ENCODE data around the gene FBXO4. TPM values are rescaled to one million over a fixed set of nuclear protein-coding genes. Genes with fewer than 3 reads are reported as not detected.

FBXO4 gene
- total RNA-seq, 1 experiment from 2014 or later, result 1.2 TPM

GRCh38 chr5:41985945-41986695 is 61.0 kb downstream of the FBXO4 start:
- H3K4ac ChIP-seq (ENCODE audit: low read depth, low read length), result no peak overlapping the region
- no peaks in the 10 kb centered on the region for H3K9me3 ChIP-seq (ENCODE audit: control insufficient read depth, low read depth, low read length)
- no peak overlapping the region for H2AFZ ChIP-seq (ENCODE audit: low read length)
- H3K27me3 ChIP-seq (ENCODE audit: insufficient read depth, low read length), result no peaks in the 10 kb centered on the region
- H2BK20ac ChIP-seq (ENCODE audit: low read depth, low read length, poor library complexity, severe bottlenecking), result no peak overlapping the region
- DNase-seq, result no peak
- no peaks in the 10 kb centered on the region for H3K4me1 ChIP-seq (ENCODE audit: insufficient read depth, low read length)
- no peak overlapping the region for H3K4me2 ChIP-seq (ENCODE audit: insufficient read depth, insufficient read length, low read length)
- Mint-ChIP-seq H3K27me3 (ENCODE audit: low read depth) (no peaks in the 10 kb centered on the region), H3K4me3 (no peak overlapping the region), H3K27ac (no peak overlapping the region), H3K36me3 (ENCODE audit: insufficient read depth in 1 of 3, low read depth in 3 of 3) (no peaks in the 10 kb centered on the region; a peak in 2 of 7 replicates), H3K4me1 (no peaks in the 10 kb centered on the region), H3K9me3 (peaks cover 0 to 3% of the 10 kb centered on the region in 2 experiments; a peak in 2 of 5 replicates)
- no peak overlapping the region for H4K5ac ChIP-seq (ENCODE audit: insufficient read length, low read depth, low read length)
- H3K56ac ChIP-seq (ENCODE audit: insufficient read length, low read depth, low read length), result no peak overlapping the region
- H3K23me2 ChIP-seq (ENCODE audit: insufficient read length, low read depth, low read length, poor library complexity, severe bottlenecking), result no peaks in the 10 kb centered on the region
- H3T11ph ChIP-seq (ENCODE audit: low read length), result no peak overlapping the region
- H3K27ac ChIP-seq (ENCODE audit: insufficient read length, low read depth, low read length), result no peak overlapping the region
- no peak overlapping the region for H2BK15ac ChIP-seq (ENCODE audit: low read depth, low read length)
- H3K23ac ChIP-seq (ENCODE audit: insufficient read length, low read depth, low read length), result no peak overlapping the region
- H4K20me1 ChIP-seq (ENCODE audit: control insufficient read depth, insufficient read depth, insufficient read length), result no peaks in the 10 kb centered on the region
- H3K79me1 ChIP-seq (ENCODE audit: insufficient read depth, low read depth, low read length, poor library complexity, severe bottlenecking), result no peaks in the 10 kb centered on the region
- no peak overlapping the region for H3K9ac ChIP-seq (ENCODE audit: extremely low read depth, insufficient read length, low read length)
- no peak for TF ChIP-seq CTCF (conservative IDR thresholded peaks at IDR 0.05)
- H4K8ac ChIP-seq (replicated peaks; ENCODE audit: insufficient read length, low read depth, low read length), result no peak overlapping the region
- H4K91ac ChIP-seq (ENCODE audit: insufficient read length, low read depth, low read length), result no peak overlapping the region
- H3K14ac ChIP-seq (ENCODE audit: insufficient read depth, low read length), result no peak overlapping the region
- no peak overlapping the region for H2BK12ac ChIP-seq (ENCODE audit: insufficient read length, low read depth, low read length)
- H3K18ac ChIP-seq (ENCODE audit: insufficient read length, low read depth, low read length), result no peak overlapping the region
- WGBS (ENCODE audit: extremely low coverage, insufficient read length, low lambda C conversion rate), result no CpG with 5 or more reads among the region's 3 CpGs
- no peak overlapping the region for H2AK5ac ChIP-seq (ENCODE audit: insufficient read length, low read length)
- no peak overlapping the region for H2BK120ac ChIP-seq (ENCODE audit: low read depth, low read length, poor library complexity, severe bottlenecking)
- no peak overlapping the region for H2BK5ac ChIP-seq (ENCODE audit: insufficient read length, low read length)
- H3K79me2 ChIP-seq (ENCODE audit: insufficient read depth, low read length), result no peaks in the 10 kb centered on the region

Other genes starting within 250 kb of the FBXO4 start
- gene OXCT1, start 54.9 kb upstream of the FBXO4 start, total RNA-seq (2021), result 25.6 and 26.3 TPM in 2 replicates
- gene RIMOC1, start 20.9 kb upstream of the FBXO4 start, total RNA-seq (2021), result 42.7 and 43.3 TPM in 2 replicates

Measured in H9 (cell line).